GM18873 (cell line): ENCODE measurements around the gene PRRG4.
A peak's percentile ranks its signal among the peaks of the same experiment; 100 is the strongest.
"Not testable (repeated sequence)": the region's sequence is repeated elsewhere in the genome, so short reads cannot be mapped to it uniquely, and the experiment has no call there.

Experiments used
- ATAC-seq: cut with Tn5 transposase; IDR thresholded peaks from one replicate; pipeline ENCODE4 v1.9.1; 2021; ENCODE audit warnings: mild to moderate bottlenecking, moderate library complexity, moderate number of reproducible peaks; ENCODE audit not compliant: unreplicated experiment, low FRiP score

PRRG4 gene

DNA sequence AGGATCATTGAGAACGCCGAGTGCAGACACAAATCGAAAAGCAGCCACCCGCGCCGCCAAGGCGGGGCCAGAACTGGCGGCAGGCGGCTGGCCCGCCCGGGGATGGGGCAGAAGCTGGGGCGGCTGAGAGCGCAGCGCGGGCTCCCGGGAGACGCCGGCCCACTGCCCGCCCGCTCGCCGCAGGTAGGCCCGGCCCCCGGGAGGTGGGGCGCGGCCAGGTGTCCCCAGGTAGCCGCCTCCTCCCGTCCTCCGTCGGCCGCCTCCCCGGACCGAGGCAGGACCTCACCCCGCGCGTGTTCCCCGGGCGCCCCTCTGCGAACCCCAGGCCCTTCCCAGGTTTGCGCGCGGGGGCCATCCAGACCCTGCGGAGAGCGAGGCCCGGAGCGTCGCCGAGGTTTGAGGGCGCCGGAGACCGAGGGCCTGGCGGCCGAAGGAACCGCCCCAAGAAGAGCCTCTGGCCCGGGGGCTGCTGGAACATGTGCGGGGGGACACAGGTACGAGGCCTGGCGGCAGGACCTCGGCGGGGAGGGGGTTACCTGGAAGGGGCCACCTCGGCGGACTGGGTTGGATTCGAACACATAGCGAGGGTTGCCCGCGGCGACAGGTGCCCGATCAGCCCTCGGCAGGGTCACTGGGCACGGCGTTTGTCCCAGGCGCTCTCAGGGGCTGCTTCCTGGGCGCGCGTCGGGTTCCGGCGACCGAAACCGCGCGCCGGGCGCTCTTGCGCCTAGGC lies at the start of gene PRRG4:
PRRG4 (plus strand) TSS at position 248 of the 733 bp plus-strand sequence. CDS start 603 bp downstream, outside the sequence.
- ATAC-seq: peak; percentile 60

DNA sequence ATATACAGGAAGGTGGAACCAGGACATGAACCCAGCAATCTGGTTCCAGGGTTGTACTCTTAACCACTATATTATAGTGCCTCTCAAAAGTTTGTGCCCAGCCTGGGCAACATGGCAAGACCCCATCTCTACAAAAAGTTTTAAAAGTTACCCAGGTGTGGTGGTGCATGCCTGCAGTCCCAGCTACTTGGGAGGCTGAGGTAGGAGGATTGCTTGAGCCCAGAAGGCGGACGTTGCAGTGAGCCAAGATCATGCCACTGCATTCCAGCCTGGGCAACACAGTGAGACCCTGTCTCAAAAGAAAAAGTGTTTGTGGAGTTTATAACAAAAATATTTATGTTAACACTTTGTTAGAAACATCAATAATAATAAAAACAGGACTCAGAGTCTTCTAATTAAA lies 48.9 kb upstream of the PRRG4 start:
- ATAC-seq: not testable (repeated sequence)

GRCh38 chr11:32781721-32782120 lies 48.0 kb upstream of the PRRG4 start:
- no peak for ATAC-seq

GRCh38 chr11:32785262-32785661 lies 44.5 kb upstream of the PRRG4 start:
- ATAC-seq: no peak

DNA sequence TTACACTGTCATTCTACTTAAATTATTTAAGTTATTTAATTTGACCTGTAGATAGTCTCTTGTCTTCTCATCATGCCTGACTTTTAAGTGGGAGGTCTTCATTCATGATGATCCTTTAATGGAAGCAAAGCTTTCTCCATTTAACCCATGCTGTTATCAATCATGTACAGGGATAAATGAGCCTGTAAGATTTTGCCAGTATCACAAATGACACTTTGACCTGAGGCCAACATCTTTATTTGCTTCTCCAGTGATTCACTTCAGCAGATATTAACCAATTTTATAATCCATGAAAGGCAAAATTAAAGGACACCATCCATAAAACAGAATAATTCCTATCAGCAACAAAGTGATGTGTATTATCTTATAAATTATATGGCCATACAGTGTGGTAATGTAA lies 42.9 kb upstream of the PRRG4 start:
- ATAC-seq: no peak

DNA sequence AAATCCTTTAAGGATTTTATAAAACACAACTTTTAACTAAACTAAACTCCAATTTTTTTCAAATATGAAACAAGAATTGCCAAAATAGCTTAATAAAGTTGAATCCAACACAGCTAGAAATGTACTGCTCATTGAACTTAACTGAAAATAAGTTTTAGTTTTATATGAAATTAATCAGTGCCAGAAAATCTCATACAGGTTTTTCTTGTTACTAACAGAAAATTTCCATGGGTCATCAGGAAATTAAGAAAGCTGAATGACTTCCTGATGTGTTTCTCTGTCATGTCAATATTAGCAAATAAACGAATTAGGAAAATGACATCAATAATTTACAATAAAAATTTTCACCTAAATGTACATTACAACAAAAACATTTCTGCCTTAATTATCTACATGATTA lies 38.8 kb upstream of the PRRG4 start:
- no peak for ATAC-seq

DNA sequence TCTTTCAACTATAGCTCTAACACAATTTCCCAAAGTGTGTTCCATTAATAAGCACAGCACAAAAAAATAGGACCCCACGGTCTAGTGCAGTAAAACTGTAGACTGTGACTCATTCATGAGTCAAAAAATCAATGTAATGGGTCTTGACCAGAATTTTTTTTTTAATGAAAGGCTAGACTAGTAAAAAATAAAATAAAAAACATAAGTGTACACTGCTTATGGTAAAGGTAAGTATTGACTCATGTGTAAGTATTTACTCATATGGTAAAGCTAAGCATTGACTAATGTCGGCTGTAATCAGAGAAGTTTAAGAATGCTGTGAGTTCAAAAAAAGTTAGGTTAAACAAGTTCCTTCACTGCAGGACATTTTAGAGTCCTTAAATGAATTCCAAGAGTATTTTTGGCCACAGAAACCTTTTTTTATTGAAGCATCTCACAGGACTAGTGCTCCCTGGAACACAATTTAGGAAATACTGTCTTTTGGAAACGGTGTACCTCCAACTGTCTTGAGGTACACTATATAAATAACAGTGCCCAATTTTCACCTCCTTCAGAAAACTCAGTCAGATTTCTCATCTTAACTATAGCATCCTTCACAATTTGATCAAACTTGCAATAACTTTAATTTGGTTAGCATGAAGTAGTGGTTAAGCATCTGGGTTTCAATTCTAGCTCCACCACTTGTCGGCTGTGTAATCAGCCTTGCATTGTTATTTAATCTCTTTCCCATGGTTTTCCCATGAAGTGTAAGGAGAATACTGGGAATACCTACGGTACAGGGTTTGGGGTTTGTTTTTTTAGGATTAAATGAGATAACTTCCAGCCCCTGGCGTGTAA lies 37.4 kb upstream of the PRRG4 start:
- no peak for ATAC-seq

- peak; percentile 69 for ATAC-seq
Measured at GRCh38 chr11:32792948-32793475, 36.7 kb upstream of the PRRG4 start.

GRCh38 chr11:32794439-32794838 lies 35.3 kb upstream of the PRRG4 start, which contains the start of gene CCDC73:
Gene CCDC73 (minus strand): TSS chr11:32794662. CDS start chr11:32760243, 34,419 bp downstream.
- ATAC-seq: no peak

DNA sequence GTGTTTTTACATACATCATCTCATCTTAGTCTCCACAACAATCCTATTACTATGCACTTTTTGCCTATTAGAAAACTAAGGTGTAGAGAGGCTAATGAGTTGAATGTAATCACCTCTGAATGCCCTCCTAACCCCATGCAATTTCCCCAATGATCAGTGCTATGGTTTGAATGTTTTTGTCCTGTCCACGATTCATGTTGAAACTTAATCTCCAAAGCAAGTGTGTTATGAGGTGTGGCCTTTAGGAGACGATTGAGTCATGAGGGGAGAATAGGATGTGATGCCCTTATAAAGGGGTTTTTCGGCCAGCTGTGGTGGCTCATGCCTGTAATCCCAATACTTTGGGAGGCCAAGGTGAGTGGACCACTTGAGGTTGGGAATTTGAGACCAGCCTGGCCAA lies 33.3 kb upstream of the PRRG4 start:
- no peak for ATAC-seq

- ATAC-seq: peak; percentile 89
Measured at GRCh38 chr11:32809313-32809712, 20.4 kb upstream of the PRRG4 start.

DNA sequence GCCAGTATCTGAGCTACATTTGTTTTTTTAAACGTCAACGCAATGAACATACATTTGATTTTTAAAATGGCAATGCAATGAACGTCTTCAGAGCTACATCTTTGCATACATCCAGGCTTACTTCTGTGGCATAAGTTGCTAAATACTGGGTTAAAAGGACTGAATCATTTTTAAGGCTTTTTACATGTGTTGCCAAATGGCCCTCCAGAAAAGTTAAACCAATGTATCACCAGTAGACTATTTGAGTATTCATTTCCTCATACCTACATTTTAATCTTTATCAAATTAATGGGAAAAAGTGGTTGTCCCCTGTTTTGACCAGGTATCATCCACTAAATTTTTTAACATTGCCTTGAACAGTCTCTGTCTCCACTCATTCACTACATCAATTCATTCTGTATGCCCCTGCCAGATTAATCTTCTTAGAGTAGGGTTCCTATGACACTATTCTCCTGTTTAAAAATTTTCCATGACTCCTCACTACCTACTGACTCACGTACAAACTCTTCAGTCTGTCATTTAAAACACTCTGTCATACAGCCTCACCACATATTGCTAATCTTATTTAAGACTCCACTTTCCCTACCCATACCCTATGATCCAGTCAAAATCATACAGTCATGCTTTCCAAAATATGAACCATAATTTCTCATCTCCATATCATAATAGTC lies 12.4 kb upstream of the PRRG4 start:
- ATAC-seq: no peak

GRCh38 chr11:32817852-32818183 lies 11.9 kb upstream of the PRRG4 start:
- ATAC-seq: no peak

DNA sequence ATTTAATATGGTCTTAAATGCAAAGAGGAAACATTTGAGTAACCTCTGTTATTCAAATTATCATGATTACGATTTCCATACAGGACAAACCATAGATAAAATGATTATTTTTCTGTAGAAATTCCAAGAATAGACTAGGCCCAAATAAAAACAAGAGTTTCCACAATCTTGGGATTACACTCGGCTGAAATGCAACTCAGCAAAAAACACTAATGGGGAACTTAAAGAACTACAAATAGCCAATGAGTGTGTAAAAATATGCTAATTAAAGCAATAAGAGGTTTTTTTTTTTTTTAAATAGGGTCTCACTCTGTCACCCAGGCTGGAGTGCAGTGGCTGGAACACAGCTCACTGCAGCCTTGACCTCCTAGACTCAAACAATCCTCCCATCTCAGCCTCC lies 10.5 kb upstream of the PRRG4 start:
- no peak for ATAC-seq

- no peak for ATAC-seq
Measured at GRCh38 chr11:32820497-32820896, 9.2 kb upstream of the PRRG4 start.

GRCh38 chr11:32821517-32821916 lies 8.2 kb upstream of the PRRG4 start:
- no peak for ATAC-seq

GRCh38 chr11:32821917-32822560 lies 7.7 kb upstream of the PRRG4 start:
- ATAC-seq: no peak

GRCh38 chr11:32823617-32824016 lies 6.1 kb upstream of the PRRG4 start:
- ATAC-seq: not testable (repeated sequence)

- ATAC-seq: no peak
Measured at GRCh38 chr11:32826113-32826512, 3.6 kb upstream of the PRRG4 start.

DNA sequence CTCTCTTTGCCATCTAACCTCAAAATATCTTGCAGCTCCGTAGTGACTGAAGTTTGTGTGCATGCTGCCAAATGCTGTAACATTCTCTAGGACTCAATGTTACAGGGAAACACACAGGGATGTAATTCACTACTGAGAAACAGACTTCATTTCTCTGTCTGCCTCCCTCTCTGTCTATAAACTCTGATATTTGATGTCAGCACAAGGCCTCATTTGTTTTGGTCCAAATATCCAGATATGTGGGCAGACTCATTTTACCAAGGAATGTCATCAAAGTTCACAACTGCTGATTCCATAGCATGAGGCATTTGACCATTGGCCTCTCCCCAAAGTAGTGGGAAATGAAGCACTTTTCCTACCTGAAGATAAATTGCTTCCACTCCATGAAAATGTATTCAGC lies 2.5 kb upstream of the PRRG4 start:
- ATAC-seq: no peak
